Neural cell (in vitro differentiated cells): Measurements from ENCODE around the gene FNDC7. TPM values are rescaled to one million over a fixed set of nuclear protein-coding genes. Genes with fewer than 3 reads are reported as not detected.
A peak's percentile ranks its signal among the peaks of the same experiment; 100 is the strongest.

ENCODE experiments used
- H2AFZ ChIP-seq: fragments of 200-600, 300-800 bp; sonication (generic), shearing (Covaris generic); 2 replicates; pipeline ENCODE4 v1.6.0; 2014; ENCODE audit warnings: low read depth, mild to moderate bottlenecking, antibody characterized with exemption, low read length, moderate library complexity
- H3F3A ChIP-seq: fragments of 200-600 bp; shearing (Covaris generic); 2 replicates; pipeline ENCODE4 v1.6.1; 2016; ENCODE audit warnings: mild to moderate bottlenecking, moderate library complexity, mixed read lengths, antibody characterized with exemption, low read length; ENCODE audit not compliant: insufficient read depth, poor library complexity, severe bottlenecking
- H3K27ac ChIP-seq: fragments of 200-600, 300-800 bp; sonication (generic), shearing (Covaris generic); 2 replicates; pipeline ENCODE4 v1.5.1; 2014; ENCODE audit warnings: mild to moderate bottlenecking, low read length, moderate library complexity
- H3K27me3 ChIP-seq: fragments of 300-800, 200-600 bp; sonication (generic), shearing (Covaris generic); 2 replicates; pipeline ENCODE4 v1.6.0; 2014; ENCODE audit warnings: mild to moderate bottlenecking, low read depth, low read length, moderate library complexity; ENCODE audit not compliant: insufficient read depth
- H3K36me3 ChIP-seq: fragments of 300-800, 200-600 bp; sonication (generic), shearing (Covaris generic); 2 replicates; pipeline ENCODE4 v1.5.1; 2014; ENCODE audit warnings: mild to moderate bottlenecking, antibody characterized with exemption, low read length, moderate library complexity; ENCODE audit not compliant: insufficient read depth
- H3K4me2 ChIP-seq: fragments of 300-800, 200-600 bp; sonication (generic), shearing (Covaris generic); 2 replicates; pipeline ENCODE4 v1.6.0; 2014; ENCODE audit warnings: mild to moderate bottlenecking, low read length
- H3K4me3 ChIP-seq: fragments of 300-800, 200-600 bp; sonication (generic), shearing (Covaris generic); 2 replicates; pipeline ENCODE4 v1.5.1; 2014; ENCODE audit warnings: mild to moderate bottlenecking, low read length, moderate library complexity
- H3K79me2 ChIP-seq: fragments of 200-600 bp; shearing (Covaris generic); replicated peaks from 2 replicates; pipeline ENCODE4 v1.6.0; 2014; ENCODE audit warnings: mild to moderate bottlenecking, low read length, moderate library complexity; ENCODE audit not compliant: insufficient read depth
- H3K9ac ChIP-seq: fragments of 300-800, 200-600 bp; sonication (generic), shearing (Covaris generic); 2 replicates; pipeline ENCODE4 v1.6.1; 2016; ENCODE audit warnings: mild to moderate bottlenecking, low read length, mixed read lengths
- H3K9me2 ChIP-seq: fragments of 200-600 bp; shearing (Covaris generic); 2 replicates; pipeline ENCODE4 v1.6.1; 2016; ENCODE audit warnings: mild to moderate bottlenecking, low read length, mixed read lengths; ENCODE audit not compliant: insufficient read depth
- H3K9me3 ChIP-seq: fragments of 200-600, 300-800 bp; sonication (generic), shearing (Covaris generic); 2 replicates; pipeline ENCODE4 v1.6.1; 2016; ENCODE audit warnings: mild to moderate bottlenecking, mixed run types, low read length, moderate library complexity, mixed read lengths
- H4K20me1 ChIP-seq: fragments of 200-600 bp; shearing (Covaris generic); 2 replicates; pipeline ENCODE4 v1.6.1; 2016; ENCODE audit warnings: mild to moderate bottlenecking, mixed run types; ENCODE audit not compliant: insufficient read depth
- EP300 ChIP-seq: fragments of 450-650 bp; conservative IDR thresholded peaks from 2 replicates; pipeline ENCODE4 v1.6.1; 2014; ENCODE audit warnings: antibody characterized with exemption, mild to moderate bottlenecking, moderate library complexity; ENCODE audit not compliant: poor library complexity, severe bottlenecking
- EZH2 ChIP-seq: fragments of 200-600, 300-800 bp; shearing (Covaris generic), sonication (generic); IDR thresholded peaks from 2 replicates; pipeline ENCODE4 v1.6.1; 2014; ENCODE audit warnings: antibody characterized with exemption, low read length, borderline replicate concordance, mild to moderate bottlenecking; ENCODE audit not compliant: insufficient read depth, poor library complexity, severe bottlenecking
- MXI1 ChIP-seq: fragments of 450-650 bp; conservative IDR thresholded peaks from 2 replicates; pipeline ENCODE4 v1.6.1; 2014; ENCODE audit warnings: antibody characterized with exemption, mild to moderate bottlenecking; ENCODE audit not compliant: poor library complexity, severe bottlenecking
- POLR2AphosphoS5 ChIP-seq: IDR thresholded peaks from 2 replicates; pipeline ENCODE4 v1.6.1; 2012
- SMC3 ChIP-seq: fragments of 450-650 bp; conservative IDR thresholded peaks from 2 replicates; pipeline ENCODE4 v1.6.1; 2014; ENCODE audit warnings: antibody characterized with exemption, mild to moderate bottlenecking, moderate library complexity; ENCODE audit not compliant: poor library complexity
- polyA plus RNA-seq: library from polyadenylated mRNA; depleted of rRNA; stranded (reverse); fragments of >200 nt; gene quantifications from 2 replicates; pipeline ENCODE4 v1.2.3, GENCODE V29; 2014
- TF ChIP-seq, protein P1 (sequence below): IDR thresholded peaks from 2 replicates; pipeline ENCODE4 v1.6.1; 2012; ENCODE audit warnings: borderline replicate concordance
- TF ChIP-seq, protein P2 (sequence below): fragments of 450-650 bp; IDR thresholded peaks from 2 replicates; pipeline ENCODE4 v1.5.1; 2014; ENCODE audit warnings: antibody characterized with exemption, mild to moderate bottlenecking, moderate library complexity; ENCODE audit not compliant: poor library complexity, severe bottlenecking

The FNDC7 gene
- polyA plus RNA-seq, 1 donor from 2014 or later, result not detected

DNA sequence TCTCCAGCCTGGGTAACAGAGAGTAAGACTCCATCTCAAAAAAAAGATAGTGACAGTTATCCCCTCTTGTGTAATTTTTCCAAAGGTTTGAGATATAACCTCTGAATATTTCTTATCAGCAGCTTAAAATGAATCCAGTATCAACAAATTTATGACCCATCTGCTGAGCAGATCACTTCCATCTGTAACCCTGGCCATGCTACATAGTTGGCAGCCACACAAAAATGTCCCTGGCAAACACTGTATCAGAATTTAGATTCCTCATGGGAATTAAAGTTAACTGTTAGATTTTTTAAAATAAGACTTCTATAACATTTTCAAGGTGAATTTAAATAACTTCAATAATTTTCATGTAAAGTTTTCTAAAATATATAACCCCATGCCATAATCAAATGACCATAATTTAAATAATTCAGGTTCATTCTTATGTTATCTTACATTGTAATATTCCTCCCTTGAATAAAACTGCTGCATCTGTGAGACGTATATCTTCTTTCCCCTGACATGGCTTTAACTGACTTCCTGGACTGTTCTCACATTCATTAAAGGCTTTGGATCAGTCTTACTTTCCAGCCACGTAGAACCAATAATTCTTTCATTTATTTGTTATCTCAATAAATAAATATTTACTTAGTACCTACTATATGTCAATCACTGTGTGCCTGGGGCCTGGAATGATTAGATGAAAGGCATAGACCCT is 25.9 kb upstream of the FNDC7 start:
- Histone ChIP-seq H2AFZ (no peak overlapping the region), H3K4me3 (no peak overlapping the region), H3K36me3 (no peaks in the 10 kb centered on the region), H3K9me2 (no peaks in the 10 kb centered on the region), H3K79me2 (peaks cover 10% of the 10 kb centered on the region), H4K20me1 (no peaks in the 10 kb centered on the region), H3K27me3 (no peaks in the 10 kb centered on the region), H3K9ac (no peak overlapping the region), H3K9me3 (no peaks in the 10 kb centered on the region), H3K4me2 (no peak overlapping the region), H3F3A (no peaks in the 10 kb centered on the region), H3K27ac (no peak overlapping the region)
- TF ChIP-seq SMC3 (no peak), EZH2 (no peak), POLR2AphosphoS5 (no peak)
- TF ChIP-seq, protein P1, sequence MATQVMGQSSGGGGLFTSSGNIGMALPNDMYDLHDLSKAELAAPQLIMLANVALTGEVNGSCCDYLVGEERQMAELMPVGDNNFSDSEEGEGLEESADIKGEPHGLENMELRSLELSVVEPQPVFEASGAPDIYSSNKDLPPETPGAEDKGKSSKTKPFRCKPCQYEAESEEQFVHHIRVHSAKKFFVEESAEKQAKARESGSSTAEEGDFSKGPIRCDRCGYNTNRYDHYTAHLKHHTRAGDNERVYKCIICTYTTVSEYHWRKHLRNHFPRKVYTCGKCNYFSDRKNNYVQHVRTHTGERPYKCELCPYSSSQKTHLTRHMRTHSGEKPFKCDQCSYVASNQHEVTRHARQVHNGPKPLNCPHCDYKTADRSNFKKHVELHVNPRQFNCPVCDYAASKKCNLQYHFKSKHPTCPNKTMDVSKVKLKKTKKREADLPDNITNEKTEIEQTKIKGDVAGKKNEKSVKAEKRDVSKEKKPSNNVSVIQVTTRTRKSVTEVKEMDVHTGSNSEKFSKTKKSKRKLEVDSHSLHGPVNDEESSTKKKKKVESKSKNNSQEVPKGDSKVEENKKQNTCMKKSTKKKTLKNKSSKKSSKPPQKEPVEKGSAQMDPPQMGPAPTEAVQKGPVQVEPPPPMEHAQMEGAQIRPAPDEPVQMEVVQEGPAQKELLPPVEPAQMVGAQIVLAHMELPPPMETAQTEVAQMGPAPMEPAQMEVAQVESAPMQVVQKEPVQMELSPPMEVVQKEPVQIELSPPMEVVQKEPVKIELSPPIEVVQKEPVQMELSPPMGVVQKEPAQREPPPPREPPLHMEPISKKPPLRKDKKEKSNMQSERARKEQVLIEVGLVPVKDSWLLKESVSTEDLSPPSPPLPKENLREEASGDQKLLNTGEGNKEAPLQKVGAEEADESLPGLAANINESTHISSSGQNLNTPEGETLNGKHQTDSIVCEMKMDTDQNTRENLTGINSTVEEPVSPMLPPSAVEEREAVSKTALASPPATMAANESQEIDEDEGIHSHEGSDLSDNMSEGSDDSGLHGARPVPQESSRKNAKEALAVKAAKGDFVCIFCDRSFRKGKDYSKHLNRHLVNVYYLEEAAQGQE, result no peak
- TF ChIP-seq, protein P2, sequence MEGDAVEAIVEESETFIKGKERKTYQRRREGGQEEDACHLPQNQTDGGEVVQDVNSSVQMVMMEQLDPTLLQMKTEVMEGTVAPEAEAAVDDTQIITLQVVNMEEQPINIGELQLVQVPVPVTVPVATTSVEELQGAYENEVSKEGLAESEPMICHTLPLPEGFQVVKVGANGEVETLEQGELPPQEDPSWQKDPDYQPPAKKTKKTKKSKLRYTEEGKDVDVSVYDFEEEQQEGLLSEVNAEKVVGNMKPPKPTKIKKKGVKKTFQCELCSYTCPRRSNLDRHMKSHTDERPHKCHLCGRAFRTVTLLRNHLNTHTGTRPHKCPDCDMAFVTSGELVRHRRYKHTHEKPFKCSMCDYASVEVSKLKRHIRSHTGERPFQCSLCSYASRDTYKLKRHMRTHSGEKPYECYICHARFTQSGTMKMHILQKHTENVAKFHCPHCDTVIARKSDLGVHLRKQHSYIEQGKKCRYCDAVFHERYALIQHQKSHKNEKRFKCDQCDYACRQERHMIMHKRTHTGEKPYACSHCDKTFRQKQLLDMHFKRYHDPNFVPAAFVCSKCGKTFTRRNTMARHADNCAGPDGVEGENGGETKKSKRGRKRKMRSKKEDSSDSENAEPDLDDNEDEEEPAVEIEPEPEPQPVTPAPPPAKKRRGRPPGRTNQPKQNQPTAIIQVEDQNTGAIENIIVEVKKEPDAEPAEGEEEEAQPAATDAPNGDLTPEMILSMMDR, result no peak

DNA sequence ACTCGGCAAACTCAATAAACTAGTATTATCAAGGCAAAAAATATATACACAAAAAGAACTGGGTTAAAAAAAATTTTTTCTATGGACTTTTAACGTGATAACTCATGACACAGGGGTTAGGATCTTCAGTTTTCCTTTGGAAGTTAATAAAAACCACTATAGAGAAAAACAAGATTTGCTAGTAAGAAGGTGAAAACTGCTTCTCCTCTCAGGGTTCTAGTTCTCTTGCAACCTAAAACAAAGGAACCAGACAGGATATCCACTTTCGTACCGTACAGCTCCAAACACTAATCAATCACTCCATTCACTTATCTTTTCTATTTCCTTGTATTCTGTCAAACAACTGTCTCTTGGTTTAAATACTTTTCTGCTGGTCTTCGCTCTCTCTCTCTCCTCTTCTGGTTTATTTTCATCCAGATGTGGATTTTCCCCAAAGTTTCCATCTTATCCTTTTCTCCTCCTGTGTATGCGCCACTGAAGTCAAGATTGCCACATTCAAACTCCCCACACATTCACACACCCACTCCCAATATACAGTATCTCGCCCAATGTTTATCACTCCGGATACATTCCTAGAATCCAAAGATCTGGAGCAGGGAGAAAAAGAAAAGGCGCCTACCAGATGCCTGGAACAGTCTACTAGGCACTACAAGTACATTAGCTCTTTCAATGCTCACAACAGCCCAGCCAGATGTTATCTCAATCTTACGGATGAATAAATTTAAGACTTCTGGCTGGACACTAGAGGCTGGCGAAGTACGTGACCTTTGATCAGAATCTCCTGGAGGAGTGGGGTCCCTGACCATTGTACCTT is 21.4 kb upstream of the FNDC7 start:
- peaks cover 4% of the 10 kb centered on the region for H3K36me3 ChIP-seq
- H3K27ac ChIP-seq, result peak overlapping the region; percentile 96
- H3K4me2 ChIP-seq, result peak overlapping the region; percentile 100
- peaks cover 3% of the 10 kb centered on the region for H4K20me1 ChIP-seq
- peak overlapping the region; percentile 92 for H3K9ac ChIP-seq
- H3K79me2 ChIP-seq, result peaks cover 44% of the 10 kb centered on the region
- no peaks in the 10 kb centered on the region for H3K27me3 ChIP-seq
- TF ChIP-seq, protein P1, result no peak
- TF ChIP-seq EP300, result no peak
- TF ChIP-seq MXI1, result no peak
- TF ChIP-seq SMC3, result no peak
- H3K4me3 ChIP-seq, result peak overlapping the region; percentile 91
- H3K9me2 ChIP-seq, result no peaks in the 10 kb centered on the region
- H2AFZ ChIP-seq, result peak overlapping the region; percentile 29
- no peaks in the 10 kb centered on the region for H3K9me3 ChIP-seq
- no peaks in the 10 kb centered on the region for H3F3A ChIP-seq
